UCSD-AML1 (cell line): ENCODE data around the gene FIP1L1.
"Not testable (repeated sequence)": the region's sequence is repeated elsewhere in the genome, so short reads cannot be mapped to it uniquely, and the experiment has no call there.

Experiments
- DNase-seq: peaks from one replicate; lab custom pipeline; 2025; ENCODE audit not compliant: unreplicated experiment; lab: John Stamatoyannopoulos, UW

FIP1L1 gene

DNA sequence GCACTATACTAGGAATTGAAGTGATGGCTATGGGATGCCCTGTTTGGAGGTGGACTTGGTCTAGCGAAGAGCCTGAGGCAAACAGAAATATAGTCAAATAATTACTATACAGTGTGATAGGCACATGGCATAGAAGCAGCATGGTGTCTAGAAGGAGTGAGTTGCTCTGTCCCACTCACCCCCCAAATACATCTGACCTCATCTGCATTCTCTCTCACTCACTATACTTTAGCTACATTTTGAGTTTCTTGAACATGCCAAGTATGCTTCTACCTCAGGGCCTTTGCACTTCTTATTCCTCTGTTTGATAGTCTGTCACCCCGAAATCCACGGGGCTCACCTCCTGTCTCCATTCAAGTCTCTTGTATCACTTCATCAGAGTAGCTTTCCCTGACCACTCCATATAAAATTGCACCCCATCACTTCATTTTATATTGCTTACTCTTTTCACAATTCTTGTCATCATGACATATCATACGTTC is 2.6 kb upstream of the FIP1L1 start:
- no peak for DNase-seq

DNA sequence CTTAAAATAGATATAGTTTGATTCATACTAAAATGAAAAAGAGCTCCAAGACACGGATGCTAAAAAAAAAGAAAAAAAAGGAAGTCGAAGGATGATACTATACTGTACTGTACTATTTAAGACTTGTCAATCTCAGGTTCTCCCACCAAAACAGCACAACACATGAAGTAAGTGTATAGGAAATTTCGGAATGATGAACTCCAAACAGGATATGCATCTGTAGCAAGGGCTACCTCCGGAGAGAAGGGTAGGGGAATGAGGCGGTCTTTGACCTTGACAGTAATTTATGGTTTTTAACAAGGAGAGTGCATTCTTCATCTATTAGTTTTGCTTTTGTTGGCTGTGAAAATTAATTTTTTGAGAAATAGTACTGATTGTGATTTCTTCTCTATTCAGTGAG is 541 bp upstream of the FIP1L1 start:
- DNase-seq, result no peak

DNA sequence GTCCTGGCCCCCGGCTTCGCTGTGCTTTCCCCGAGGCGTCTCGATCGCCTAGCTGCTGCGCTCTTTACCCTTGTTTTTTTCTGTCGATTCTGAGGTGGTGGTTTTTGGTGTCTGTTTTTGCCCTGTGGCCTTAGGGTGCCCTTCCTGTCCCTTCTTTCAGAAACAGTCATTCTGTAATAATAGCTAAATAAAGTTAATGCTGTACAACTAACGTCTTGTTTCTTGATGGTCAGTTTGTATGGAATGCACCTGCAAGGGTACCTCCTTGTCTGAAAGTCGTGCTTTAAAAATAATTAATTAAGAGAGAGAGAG is 686 bp downstream of the FIP1L1 start:
- DNase-seq, result no peak

DNA sequence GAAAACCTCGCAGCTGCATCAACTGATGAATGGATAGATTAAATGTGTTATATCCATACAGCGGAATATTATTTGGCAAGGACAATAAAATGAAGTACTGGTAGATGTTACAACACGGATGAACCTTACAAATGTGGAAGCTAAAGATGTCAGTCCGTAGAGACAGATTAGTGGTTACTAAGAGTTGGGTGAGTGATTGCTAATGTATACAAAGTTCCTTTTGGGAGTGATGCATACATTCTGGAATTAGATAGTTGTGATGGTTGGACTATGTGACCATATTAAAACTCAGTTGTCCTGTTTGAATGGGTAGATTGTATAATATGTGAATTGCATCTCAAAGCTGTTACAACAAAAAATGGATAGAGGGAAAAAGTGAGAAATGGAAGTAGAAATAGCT is 2.8 kb downstream of the FIP1L1 start:
- DNase-seq, result no peak

DNA sequence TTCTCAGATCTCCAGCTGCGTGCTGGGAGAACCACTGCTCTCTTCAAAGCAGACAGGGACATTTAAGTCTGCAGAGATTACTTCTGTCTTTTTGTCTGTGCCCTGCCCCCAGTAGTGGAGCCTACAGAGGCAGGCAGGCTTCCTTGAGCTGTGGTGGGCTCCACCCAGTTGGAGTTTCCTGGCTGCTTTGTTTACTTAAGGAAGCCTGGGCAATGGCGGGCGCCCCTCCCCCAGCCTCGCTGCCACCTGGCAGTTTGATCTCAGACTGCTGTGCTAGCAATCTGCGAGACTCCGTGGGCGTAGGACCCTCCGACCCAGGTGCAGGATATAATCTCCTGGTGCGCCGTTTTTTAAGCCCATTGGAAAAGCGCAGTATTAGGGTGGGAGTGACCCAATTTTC is 32.0 kb downstream of the FIP1L1 start:
- DNase-seq, result not testable (repeated sequence)

DNA sequence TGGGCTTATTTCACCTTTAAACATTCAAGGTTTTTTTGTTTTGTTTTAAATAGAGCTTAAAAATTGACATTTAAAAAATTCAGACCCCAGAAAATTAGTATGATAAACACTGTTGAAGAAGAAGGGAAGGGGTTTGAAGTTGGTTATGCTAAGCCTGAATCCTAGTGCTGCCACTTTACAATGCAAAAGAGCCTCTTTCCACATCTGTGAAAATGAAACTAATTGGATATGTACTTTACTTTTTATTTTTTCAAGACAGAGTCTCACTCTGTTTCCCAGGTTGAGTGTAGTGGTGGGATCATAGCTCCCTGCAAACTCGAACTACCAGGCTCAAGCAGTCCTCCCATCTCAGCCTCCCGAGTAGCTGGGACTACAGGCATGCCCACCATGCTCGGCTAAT is 41.8 kb downstream of the FIP1L1 start:
- DNase-seq, result no peak

DNA sequence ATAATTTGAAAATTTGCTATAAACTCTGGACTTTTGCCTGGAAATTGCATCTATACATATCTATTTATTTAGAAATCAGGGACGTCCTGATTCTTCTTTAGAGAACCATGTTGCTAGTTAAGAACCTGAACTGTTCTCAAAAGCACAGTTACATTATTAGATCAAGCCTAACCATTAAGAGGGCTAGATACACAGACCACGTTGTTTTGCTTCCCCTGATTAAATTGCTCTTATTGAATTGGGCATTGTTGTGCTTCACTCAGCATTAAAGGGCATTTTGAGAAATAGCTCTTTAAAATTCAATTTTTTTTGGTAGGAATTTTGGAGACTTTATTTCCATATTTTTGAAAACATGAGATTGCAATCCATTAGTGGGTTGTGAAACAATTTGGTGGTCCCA is 44.4 kb downstream of the FIP1L1 start:
- DNase-seq, result no peak

DNA sequence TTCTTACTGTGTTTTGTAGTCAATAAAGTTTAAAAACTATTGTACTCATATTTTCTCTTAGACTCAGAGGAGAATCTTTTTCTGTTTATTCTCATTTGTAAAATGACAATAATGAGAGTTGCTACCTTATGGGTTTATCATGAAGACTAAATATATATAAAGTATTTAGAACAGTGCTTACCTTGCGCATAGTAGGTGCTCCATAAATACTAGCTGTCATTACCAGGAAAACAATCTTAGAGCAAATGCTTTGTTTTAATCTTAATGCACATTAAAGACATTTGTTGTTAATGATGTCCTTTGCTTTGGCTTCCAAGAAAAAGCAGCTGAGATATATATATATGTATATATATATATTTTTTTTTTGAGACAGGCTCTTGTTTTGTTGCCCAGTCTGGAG is 44.9 kb downstream of the FIP1L1 start:
- no peak for DNase-seq

DNA sequence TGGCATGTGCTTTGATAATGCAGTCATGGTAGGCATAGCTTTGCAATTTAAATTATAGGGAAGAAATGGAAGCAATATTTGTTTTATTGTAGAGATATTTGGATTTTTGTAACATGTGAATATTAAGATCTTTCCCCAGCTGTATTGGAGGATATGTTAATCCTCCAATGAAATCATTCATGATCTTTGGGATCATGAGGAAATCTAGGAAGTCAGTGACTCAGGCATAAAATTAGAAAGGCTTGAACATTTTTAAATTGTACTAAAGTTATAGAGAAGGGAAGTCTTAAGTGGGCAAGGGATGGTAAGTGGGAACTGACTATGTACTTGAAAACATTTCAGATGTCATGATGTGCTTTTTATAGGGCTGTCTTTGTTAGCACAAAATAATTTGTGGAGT is 46.8 kb downstream of the FIP1L1 start:
- DNase-seq, result no peak

DNA sequence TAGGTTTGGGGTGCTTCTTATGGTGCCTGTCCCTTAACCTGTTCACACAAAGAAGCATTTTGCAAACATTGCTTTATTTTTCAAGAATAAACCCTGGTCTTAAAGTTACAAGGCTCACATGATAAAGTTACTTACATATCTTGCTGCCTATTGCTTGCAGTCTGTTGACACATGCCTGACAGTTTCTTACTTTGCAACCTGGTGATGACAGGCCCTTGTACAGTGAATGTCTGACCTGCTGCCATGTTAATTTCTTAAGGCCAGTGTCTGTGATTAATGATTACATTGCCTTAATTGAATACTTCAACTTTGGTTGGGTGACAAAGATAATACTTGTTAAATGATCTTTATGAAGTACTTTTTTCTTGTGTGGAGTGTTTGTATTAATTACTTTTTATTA is 49.9 kb downstream of the FIP1L1 start:
- no peak for DNase-seq

DNA sequence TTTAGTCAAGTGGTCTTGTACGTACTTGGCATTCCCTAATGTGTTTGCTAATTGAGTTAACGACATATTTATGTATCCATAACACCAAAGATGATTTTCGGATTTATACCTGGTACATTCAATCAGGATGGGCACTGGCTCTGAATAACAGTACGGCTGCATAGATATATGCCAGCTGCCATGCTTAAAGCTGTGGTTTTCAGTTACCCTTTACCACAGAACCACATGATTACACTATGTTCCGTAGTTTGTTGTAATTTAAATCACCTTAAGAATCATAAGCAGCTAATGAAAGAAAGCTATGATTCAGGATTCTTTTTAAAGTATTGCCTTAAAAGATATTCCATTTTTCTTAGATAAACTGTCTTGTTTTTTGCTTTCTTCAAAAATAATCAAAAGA is 53.6 kb downstream of the FIP1L1 start:
- DNase-seq, result no peak

DNA sequence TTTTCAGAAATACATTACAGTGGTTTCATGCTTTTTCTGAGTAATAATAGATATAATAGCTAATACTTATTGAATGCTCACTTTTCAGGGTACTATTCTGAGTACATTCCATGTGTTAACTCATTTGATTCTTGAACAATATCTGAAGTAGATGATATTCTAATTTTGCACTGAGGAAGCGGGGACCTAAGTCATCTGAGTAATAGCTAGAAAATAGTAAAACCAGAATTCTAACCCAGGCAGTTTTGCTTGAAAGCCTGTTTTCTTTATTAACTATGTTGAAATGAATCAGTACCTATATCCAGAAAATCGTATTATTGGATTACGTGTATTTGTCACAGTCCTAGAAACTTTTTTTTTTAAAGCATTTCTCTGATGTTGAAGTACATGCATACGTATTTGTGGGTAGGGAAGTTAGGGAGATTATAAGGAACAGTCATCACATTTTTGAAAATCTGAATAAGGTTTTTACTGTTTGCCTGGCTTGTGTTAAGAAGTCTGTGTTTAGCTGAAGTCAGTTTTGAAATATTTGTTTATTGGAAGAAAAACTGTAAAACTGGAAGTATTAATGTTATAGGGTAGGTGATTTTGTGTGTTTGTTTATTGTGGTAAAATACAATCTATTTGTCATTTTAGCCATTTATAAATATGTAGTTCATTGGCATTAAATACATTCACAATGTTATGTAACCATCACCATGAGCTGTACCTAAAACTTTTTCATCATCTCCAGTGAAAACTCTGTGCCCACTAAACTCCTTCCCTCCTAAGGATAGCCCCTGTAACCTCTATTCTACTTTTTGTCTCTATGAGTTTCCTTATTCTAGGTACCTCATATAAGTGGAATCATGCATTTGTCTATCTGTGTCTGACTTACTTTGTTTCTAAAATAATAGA is 55.3 kb downstream of the FIP1L1 start:
- DNase-seq, result no peak

DNA sequence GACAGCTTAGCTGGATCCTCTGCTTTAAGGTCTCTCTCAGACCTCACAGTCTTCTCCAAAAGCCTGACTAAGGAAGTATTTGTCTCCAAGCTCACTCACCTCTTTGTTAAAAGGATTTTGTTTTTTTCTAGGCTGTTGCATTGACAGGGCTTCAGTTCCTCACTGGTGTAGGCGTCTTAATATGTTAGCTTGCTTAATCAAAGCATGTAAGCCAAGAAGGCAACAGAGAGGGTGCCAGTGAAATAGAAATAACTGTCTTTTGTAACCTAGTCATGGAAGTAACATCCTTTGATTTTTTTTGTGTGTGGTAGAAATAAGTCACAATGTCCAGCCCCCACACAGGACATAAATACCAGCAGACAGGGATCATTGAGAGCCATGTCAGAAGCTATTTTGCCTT is 58.8 kb downstream of the FIP1L1 start:
- DNase-seq, result no peak

DNA sequence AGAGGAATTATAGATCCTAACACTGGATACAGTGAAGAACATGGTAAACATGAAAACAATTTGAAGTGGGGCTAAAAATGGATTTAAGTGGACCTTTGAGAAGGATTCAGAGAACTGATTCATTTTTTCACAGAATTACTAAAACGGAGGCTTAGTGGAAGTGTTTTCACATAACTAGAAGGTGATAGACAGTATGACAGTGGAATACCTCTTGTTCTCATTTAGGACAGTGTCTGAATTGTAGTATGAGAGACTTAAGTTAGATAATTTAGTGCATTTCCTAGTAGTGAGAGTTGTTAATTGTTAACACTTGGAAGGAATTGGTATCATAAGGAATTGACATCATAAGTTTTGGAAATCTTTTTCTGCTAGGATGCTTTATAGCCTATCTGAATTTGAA is 64.1 kb downstream of the FIP1L1 start:
- no peak for DNase-seq

DNA sequence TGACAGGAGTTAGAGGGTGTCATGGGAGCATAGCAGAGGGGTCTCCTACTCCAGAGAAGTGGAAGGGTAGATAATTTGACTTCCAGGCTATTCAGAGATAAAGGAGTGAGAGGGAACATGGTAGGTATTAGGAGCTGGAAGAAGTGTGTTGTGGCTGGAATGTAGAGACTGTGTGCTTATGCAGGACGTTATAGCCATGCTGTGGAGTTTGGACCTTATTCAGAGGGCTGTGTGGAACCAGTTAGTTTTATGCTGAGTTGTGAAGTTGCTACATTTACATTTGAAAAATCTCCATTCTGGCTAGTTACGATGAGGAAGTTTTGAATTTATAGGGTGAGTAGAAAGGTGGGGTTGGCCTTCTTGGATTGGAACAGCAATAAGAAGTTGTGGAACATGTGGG is 67.5 kb downstream of the FIP1L1 start:
- DNase-seq, result no peak

DNA sequence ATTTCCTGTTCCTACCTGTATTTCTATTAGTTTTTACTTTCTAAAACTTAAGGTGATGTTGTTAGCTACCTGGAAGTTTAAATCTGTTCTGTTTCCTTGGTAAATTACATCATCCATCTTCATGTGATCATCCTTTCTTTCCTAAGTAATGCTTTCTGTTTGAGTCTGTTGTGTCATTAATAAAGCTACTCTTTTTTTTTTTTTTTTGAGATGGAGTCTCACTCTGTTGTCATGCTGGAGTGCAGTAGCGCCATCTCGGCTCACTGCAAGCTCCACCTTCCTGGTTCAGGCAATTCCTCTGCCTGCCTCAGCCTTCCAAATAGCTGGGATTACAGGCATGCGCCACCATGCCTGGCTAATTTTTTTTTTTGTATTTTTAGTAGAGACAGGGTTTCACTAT is 73.3 kb downstream of the FIP1L1 start:
- no peak for DNase-seq

DNA sequence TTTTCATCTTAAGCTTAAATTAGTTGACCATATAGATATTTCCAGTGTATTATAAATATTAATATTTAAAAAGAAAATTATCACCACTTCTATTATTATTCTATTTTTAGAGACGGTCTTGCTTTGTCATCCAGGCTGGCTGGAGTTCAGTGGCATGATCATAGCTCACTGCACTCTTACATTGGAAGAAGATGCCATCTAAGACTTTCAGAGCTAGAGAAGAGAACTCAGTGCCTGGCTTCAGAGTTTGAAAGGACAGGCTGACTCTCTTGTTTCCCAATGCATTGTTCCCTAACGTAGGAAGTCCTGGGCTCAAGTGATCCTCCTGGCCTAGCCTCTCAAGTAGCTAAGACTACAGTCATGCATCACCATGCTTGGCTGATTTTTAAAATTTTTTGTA is 75.9 kb downstream of the FIP1L1 start:
- DNase-seq, result no peak

DNA sequence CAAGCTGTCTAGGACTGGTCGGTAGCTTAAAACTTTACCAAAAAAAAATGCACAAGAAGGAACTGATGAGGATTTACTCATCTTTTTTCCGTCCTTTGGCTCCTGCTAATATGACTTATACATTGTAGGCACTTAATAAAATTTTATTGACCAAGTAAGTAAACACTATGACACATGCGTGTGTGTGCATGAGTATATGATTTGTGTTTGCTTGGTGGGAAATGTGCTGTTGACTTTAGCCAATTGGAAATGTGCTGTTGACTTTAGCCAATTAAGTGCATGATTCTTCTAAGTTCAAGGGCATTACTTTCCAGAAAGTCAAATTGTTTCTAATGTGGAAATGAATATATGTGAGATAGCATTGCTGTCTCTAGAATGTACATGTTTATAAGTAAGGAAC is 78.3 kb downstream of the FIP1L1 start:
- no peak for DNase-seq

DNA sequence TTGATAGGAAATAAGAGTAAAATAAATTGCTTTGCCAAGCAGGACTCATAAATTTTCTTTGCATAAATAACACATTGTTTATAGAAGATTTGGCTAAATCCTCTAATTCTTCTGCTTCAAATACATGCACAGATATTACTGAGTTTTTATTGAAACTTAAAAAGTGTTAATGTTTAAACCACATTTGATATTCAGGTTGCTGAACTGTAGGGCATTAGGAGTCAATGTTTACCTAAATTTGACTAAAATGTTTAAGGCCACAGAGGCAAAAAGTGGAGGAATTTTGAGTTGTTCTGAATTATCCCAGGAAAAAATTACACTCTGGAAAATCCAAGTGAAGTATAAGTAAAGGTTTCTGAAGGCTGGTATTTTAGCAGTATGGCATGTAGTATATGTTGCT is 78.7 kb downstream of the FIP1L1 start:
- DNase-seq, result no peak

DNA sequence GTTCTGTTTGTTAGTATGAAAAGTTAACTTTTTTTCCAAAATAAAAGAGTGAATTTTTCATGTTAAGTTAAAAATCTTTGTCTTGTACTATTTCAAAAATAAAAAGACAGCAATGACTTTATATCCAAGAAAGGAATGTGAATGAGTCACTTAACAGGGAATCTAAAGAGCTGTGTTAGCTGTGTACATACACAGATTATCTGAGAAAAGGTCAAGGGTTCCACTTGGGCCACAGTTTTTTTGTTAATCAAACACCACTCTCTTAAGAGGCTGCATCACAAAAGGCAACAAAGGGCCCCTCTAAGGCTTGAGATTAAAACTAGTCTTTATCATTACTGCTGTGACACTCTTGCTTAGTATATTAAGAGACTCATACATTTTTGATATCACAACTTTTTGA is 82.1 kb downstream of the FIP1L1 start:
- no peak for DNase-seq

DNA sequence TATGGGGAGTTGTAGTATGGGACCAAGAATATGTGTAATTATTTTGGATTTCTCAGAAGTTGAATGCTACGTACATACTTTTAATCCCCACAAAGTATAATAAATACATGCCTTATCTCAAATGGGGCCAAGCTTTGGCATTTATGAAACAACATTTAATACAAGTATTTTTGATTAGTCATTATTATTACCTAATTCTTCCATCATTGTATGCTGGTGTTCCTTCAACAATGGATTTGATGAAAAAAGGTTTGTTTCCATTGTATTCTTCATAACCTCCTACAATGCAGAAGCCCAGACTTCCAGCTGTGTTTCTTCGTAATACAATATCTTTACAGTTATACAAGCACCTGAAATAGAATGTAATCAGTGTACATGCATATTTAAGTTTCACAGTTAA is 83.8 kb downstream of the FIP1L1 start:
- DNase-seq, result no peak

DNA sequence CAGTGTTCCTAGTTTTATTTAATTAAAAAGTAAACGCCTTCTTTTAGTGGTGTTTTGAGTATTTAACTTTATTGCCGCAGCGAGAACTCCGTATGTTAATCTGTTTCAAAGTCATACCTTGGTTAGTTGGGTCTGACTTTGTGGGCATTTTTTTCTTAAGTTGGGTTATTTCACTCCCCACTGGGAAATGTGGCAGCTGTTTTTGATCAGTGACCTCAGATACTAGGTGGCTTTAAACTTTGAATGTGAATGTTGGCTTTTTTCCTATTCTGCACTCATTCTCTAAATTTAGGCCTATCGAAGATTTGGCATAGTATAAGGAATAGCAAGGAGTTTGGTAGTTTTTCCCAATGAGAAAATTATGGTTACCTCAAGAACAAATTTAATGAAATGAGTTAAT is 85.9 kb downstream of the FIP1L1 start:
- no peak for DNase-seq

DNA sequence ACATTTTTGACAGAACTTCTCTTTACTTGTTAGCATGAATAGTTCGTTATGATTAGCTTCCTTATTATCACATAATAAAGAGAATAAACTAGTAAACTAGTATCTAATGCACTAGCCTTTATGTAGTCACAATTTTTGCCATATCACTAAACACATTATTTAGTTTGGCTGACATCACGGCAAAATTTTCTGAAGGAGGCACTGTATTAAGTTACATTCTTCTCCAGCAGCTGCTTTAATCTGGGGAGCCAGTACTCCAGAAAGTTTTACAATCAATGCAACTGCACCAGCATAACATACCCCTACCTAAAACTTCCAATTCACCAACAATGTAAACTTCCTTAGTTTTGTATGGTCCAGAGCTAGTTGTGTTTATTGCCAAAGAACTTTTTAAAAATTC is 87.8 kb downstream of the FIP1L1 start:
- no peak for DNase-seq
